ENCODE measurements around the gene ACTRT3.

DNA sequence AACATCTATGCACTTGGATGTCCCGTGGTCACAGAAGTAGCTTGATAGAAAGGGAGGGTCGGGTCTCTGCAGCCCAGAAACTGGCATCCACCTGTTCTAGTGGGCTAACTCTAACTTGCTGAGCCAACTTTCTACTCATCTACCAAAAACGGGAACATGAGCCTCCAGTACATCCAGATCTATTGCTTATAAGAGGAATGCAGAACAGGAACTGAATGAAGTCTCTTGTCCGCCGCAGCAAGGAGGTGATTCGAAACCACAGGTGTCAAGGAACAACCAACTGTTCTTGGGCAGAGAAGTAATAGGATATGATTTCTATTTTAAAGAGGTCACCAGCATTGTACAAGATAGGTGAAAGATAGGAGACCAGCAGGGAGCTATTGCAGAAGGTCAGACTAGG, 22.4 kb downstream of the ACTRT3 start:
- no peak for TF ChIP-seq CTCF (IDR thresholded peaks at IDR 0.05)
- TF ChIP-seq POLR2A (IDR thresholded peaks at IDR 0.05): no peak
